K562 (cell line): ENCODE data around the gene NPM3. TPM values are rescaled to one million over a fixed set of nuclear protein-coding genes. Genes with fewer than 3 reads are reported as not detected.

Experiments used
- FOXJ2 ChIP-seq: fragments of 200-800 bp; sonication (Bioruptor generic); IDR thresholded peaks from 2 replicates; pipeline ENCODE4 v1.6.1; 2016; ENCODE audit warnings: missing genetic modification characterization, missing compliant biosample characterization
- GABPB2 ChIP-seq: fragments of 250-450 bp; sonication (Bioruptor Pico); conservative IDR thresholded peaks from 2 replicates; pipeline ENCODE4 v1.5.1; 2021; ENCODE audit warnings: mild to moderate bottlenecking
- HNRNPH1 ChIP-seq: fragments of 200-400 bp; formaldehyde crosslinking; optimal IDR thresholded peaks from 2 replicates; pipeline ENCODE3; 2017; ENCODE audit warnings: low read depth, mild to moderate bottlenecking, low read length, moderate library complexity
- NCOA1 ChIP-seq: fragments of 450-650 bp; IDR thresholded peaks from 2 replicates; pipeline ENCODE4 v1.6.1; 2016; ENCODE audit warnings: low read depth
- PATZ1 ChIP-seq: fragments of 250-450 bp; sonication (Bioruptor Pico); IDR thresholded peaks from 2 replicates; pipeline ENCODE4 v1.5.0; 2020; ENCODE audit warnings: mild to moderate bottlenecking, borderline replicate concordance
- POLR2AphosphoS5 ChIP-seq: IDR thresholded peaks from 2 replicates; pipeline ENCODE4 v1.6.1; 2011; ENCODE audit warnings: mild to moderate bottlenecking, low read depth, low read length, moderate library complexity; ENCODE audit not compliant: control insufficient read depth, insufficient read depth
- SNAPC5 ChIP-seq: fragments of 250-450 bp; sonication (Bioruptor Pico); IDR thresholded peaks from 2 replicates; pipeline ENCODE4 v1.8.0; 2021; ENCODE audit warnings: moderate library complexity, mild to moderate bottlenecking, inconsistent platforms
- SRSF1 ChIP-seq: fragments of 200-400 bp; formaldehyde crosslinking; IDR thresholded peaks from 2 replicates; pipeline ENCODE4 v1.6.1; 2017; ENCODE audit warnings: mild to moderate bottlenecking, low read depth, low read length, moderate library complexity
- TCF7L2 ChIP-seq: fragments of 150-350 bp; IDR thresholded peaks from 2 replicates; pipeline ENCODE4 v1.6.1; 2016; ENCODE audit warnings: low read depth, mild to moderate bottlenecking, low read length, moderate library complexity
- TRIM28 ChIP-seq: fragments of 450-650 bp; IDR thresholded peaks from 2 replicates; pipeline ENCODE4 v1.6.1; 2017
- ZBTB40 ChIP-seq, 2 experiments: fragments of 450-650 bp in 1 of 2; sonication (generic) in 1 of 2; formaldehyde crosslinking in 1 of 2; IDR thresholded peaks; 2 replicates each; pipeline versions ENCODE4 v1.7.1 to v1.9.0; 2016 to 2022; ENCODE audit warnings: inconsistent platforms in 1 of 2, mild to moderate bottlenecking in 1 of 2, missing genetic modification reagents in 1 of 2
- ZC3H8 ChIP-seq: fragments of 450-650 bp; IDR thresholded peaks from 2 replicates; pipeline ENCODE4 v1.6.1; 2017
- ZNF395 ChIP-seq: fragments of 200-800 bp; sonication (Bioruptor generic); IDR thresholded peaks from 2 replicates; pipeline ENCODE4 v1.6.1; 2017; ENCODE audit warnings: missing genetic modification characterization, missing compliant biosample characterization
- ZSCAN29 ChIP-seq: fragments of 450-650 bp; IDR thresholded peaks from 2 replicates; pipeline ENCODE4 v1.6.1; 2017
- polyA plus RNA-seq, 8 experiments: library from polyadenylated mRNA; depleted of rRNA in 4 of 8; stranded (reverse) in 5 of 8; unstranded in 3 of 8; fragments of >200 nt; fragmentation: Nextera tagmentation in 2 of 8; fragmentation: Illumina TruSeq in 1 of 8; extraction: Ambion mirVana in 2 of 8; extraction: Trizol in 1 of 8; gene quantifications; 2 replicates each; pipeline versions ENCODE4 v1.2.1 to v1.2.3, GENCODE V29; 2011 to 2014; ENCODE audit warnings: inconsistent platforms in 1 of 8, missing spikeins in 1 of 8
- total RNA-seq, 7 experiments: library from RNA; depleted of rRNA in 6 of 7; stranded (reverse); fragments of >200 nt in 6 of 7; fragmentation: Illumina TruSeq in 2 of 7; extraction: Trizol in 2 of 7; gene quantifications; 2 replicates each; pipeline versions ENCODE4 v1.2.1 to v1.2.3, GENCODE V29; 2011 to 2021; ENCODE audit warnings: low replicate concordance in 1 of 7

NPM3 gene
- total and polyA plus RNA-seq, 9 of the 15 experiments (the other 6 are each of a cell fraction or from before 2014, with no cell fraction given), result 15.2 to 239 (median 114) TPM

GRCh38 chr10:101782811-101783735, at the start of gene NPM3 (continued):
- TF ChIP-seq ZBTB40 (IDR thresholded peaks at IDR 0.05), result peak; percentile 49
- TF ChIP-seq ZBTB40 (CRISPR knock-in tag; IDR thresholded peaks at IDR 0.05), result no peak
- TF ChIP-seq GABPB2 (CRISPR knock-in tag), result no peak
- no peak for TF ChIP-seq PATZ1 (CRISPR knock-in tag)
- TF ChIP-seq HNRNPH1, result no peak
- TF ChIP-seq ZC3H8, result no peak
- no peak for TF ChIP-seq FOXJ2 (tag)
- TF ChIP-seq ZSCAN29, result no peak
- TF ChIP-seq TRIM28, result no peak
- TF ChIP-seq TCF7L2, result no peak
- TF ChIP-seq ZNF395 (CRISPR knock-in tag), result no peak; the same call in 1 of the 2 replicates
- no peak for TF ChIP-seq SNAPC5
- TF ChIP-seq NCOA1, result no peak
- TF ChIP-seq POLR2AphosphoS5, result 0 out of 2 replicates have a peak, but pooled peaks have one; percentile 38
- TF ChIP-seq SRSF1, result no peak
